Measurements from ENCODE around the gene PIGC.

The PIGC gene

DNA sequence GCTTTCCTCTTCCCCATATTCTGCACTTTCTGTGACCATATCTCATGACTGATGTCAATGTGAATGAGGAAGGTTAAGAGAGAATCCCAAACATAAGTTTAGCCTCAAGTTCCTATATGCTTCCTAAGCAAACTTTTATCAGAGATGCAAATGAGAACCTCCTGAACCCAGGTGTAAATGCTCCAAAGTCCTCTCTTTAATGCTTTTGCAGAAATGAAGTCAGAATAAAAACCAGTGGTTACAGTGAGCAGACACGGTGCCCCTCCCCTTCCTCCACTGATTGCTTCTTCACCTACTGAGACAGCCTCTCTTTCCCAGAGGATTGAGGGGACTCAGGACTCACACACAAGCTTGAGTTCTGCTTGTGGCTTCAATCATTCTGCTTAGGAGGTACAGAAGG lies 11.6 kb upstream of the PIGC start:
- H3K56ac ChIP-seq (ENCODE audit: low read length), result no peak overlapping the region
- no peaks in the 10 kb centered on the region for H3K4me1 ChIP-seq (ENCODE audit: control insufficient read depth, low read depth, low read length)
- H3K27ac ChIP-seq (ENCODE audit: low read depth, low read length), result no peak overlapping the region
- H4K5ac ChIP-seq (ENCODE audit: low read length), result no peak overlapping the region
- no peaks in the 10 kb centered on the region for H3K79me2 ChIP-seq (ENCODE audit: control insufficient read depth, insufficient read depth, low read length)
- no CpG with 5 or more reads among the region's 1 CpG for WGBS (ENCODE audit: extremely low coverage, insufficient coverage, low lambda C conversion rate)
- no peaks in the 10 kb centered on the region for H3K27me3 ChIP-seq (ENCODE audit: insufficient read depth, low read length, poor library complexity)
- no peak overlapping the region for H3K4me2 ChIP-seq (ENCODE audit: low read length)
- H3K4ac ChIP-seq (ENCODE audit: low read depth, low read length), result no peak overlapping the region
- DNase-seq, result no peak
- H3K79me1 ChIP-seq (ENCODE audit: low read length), result no peaks in the 10 kb centered on the region
- no peak overlapping the region for H3K23ac ChIP-seq (ENCODE audit: low read length)
- H4K8ac ChIP-seq (ENCODE audit: low read depth, low read length), result no peak overlapping the region
- H3K36me3 ChIP-seq (ENCODE audit: control insufficient read depth, insufficient read depth, low read length), result no peaks in the 10 kb centered on the region
- no peak overlapping the region for H3K18ac ChIP-seq (ENCODE audit: low read length)
- H2BK120ac ChIP-seq (ENCODE audit: low read depth, low read length), result no peak overlapping the region
- H3K4me3 ChIP-seq (ENCODE audit: low read length), result no peak overlapping the region
- no peak overlapping the region for H2AK5ac ChIP-seq (ENCODE audit: low read length)
- H2BK5ac ChIP-seq (ENCODE audit: low read length), result no peak overlapping the region
- H2BK15ac ChIP-seq (replicated peaks; ENCODE audit: low read depth), result no peak overlapping the region
- no peak overlapping the region for H3K9ac ChIP-seq (ENCODE audit: low read length)

DNA sequence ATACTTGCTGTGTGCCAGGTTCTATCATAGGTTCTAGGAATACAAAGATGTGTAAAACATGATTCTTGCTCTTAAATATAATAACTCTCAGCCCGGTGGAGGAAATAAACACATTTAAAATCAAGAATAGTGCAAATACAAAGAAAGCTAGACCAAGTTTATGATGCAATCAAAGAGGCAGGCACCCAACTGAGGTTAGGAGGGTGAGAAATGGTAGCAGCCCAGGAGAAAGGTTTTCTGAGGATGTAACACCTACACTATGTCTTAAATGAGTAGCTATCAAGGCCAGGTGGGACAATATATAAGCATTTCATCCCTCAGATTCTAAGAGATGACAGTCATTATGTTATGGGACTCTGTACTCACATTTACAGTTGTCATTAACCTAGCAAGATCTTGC lies 9.7 kb upstream of the PIGC start:
- Histone ChIP-seq H3K27ac (ENCODE audit: low read depth, low read length) (no peak overlapping the region), H3K4me3 (ENCODE audit: low read length) (no peak overlapping the region), H2BK5ac (ENCODE audit: low read length) (no peak overlapping the region), H3K79me2 (ENCODE audit: control insufficient read depth, insufficient read depth, low read length) (no peaks in the 10 kb centered on the region), H3K4me1 (ENCODE audit: control insufficient read depth, low read depth, low read length) (no peaks in the 10 kb centered on the region), H3K79me1 (ENCODE audit: low read length) (no peaks in the 10 kb centered on the region), H2BK15ac (replicated peaks; ENCODE audit: low read depth) (no peak overlapping the region), H3K56ac (ENCODE audit: low read length) (no peak overlapping the region), H3K4me2 (ENCODE audit: low read length) (no peak overlapping the region), H3K23ac (ENCODE audit: low read length) (no peak overlapping the region), H3K18ac (ENCODE audit: low read length) (no peak overlapping the region), H4K8ac (ENCODE audit: low read depth, low read length) (no peak overlapping the region), H3K9ac (ENCODE audit: low read length) (no peak overlapping the region), H2BK120ac (ENCODE audit: low read depth, low read length) (no peak overlapping the region), H2AK5ac (ENCODE audit: low read length) (no peak overlapping the region), H3K27me3 (ENCODE audit: insufficient read depth, low read length, poor library complexity) (no peaks in the 10 kb centered on the region), H3K4ac (ENCODE audit: low read depth, low read length) (no peak overlapping the region), H4K5ac (ENCODE audit: low read length) (no peak overlapping the region), H3K36me3 (ENCODE audit: control insufficient read depth, insufficient read depth, low read length) (no peaks in the 10 kb centered on the region)
- no peak for DNase-seq
- WGBS (ENCODE audit: extremely low coverage, insufficient coverage, low lambda C conversion rate), result no CpG with 5 or more reads among the region's 1 CpG

DNA sequence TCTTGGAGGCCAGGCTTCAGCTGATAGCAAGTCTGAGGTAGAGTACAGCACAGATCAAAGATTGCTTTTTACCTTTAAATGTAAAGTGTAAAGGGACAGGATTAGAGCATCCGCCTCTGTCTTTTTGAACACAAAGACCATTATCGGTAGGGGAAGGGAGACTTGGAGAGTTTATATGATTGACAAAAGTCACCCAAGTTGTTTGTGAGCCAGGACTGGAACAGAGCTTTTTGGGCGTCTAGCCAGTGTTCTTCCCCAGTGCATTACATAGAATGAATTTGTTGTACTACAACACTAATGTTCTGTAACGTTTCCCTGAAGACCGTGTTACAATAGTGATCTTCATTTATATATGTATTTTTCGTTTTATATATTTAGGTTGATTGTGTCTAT lies 9.3 kb upstream of the PIGC start:
- no peak overlapping the region for H3K18ac ChIP-seq (ENCODE audit: low read length)
- no peaks in the 10 kb centered on the region for H3K36me3 ChIP-seq (ENCODE audit: control insufficient read depth, insufficient read depth, low read length)
- WGBS (ENCODE audit: extremely low coverage, insufficient coverage, low lambda C conversion rate), result no CpG with 5 or more reads among the region's 6 CpGs
- H3K23ac ChIP-seq (ENCODE audit: low read length), result no peak overlapping the region
- H3K4me1 ChIP-seq (ENCODE audit: control insufficient read depth, low read depth, low read length), result no peaks in the 10 kb centered on the region
- H2BK120ac ChIP-seq (ENCODE audit: low read depth, low read length), result no peak overlapping the region
- H3K4me3 ChIP-seq (ENCODE audit: low read length), result no peak overlapping the region
- H3K4ac ChIP-seq (ENCODE audit: low read depth, low read length), result no peak overlapping the region
- no peak for DNase-seq
- H2BK15ac ChIP-seq (replicated peaks; ENCODE audit: low read depth), result no peak overlapping the region
- H3K79me2 ChIP-seq (ENCODE audit: control insufficient read depth, insufficient read depth, low read length), result no peaks in the 10 kb centered on the region
- H3K56ac ChIP-seq (ENCODE audit: low read length), result no peak overlapping the region
- no peak overlapping the region for H3K4me2 ChIP-seq (ENCODE audit: low read length)
- no peaks in the 10 kb centered on the region for H3K79me1 ChIP-seq (ENCODE audit: low read length)
- no peaks in the 10 kb centered on the region for H3K27me3 ChIP-seq (ENCODE audit: insufficient read depth, low read length, poor library complexity)
- no peak overlapping the region for H2AK5ac ChIP-seq (ENCODE audit: low read length)
- H4K5ac ChIP-seq (ENCODE audit: low read length), result no peak overlapping the region
- no peak overlapping the region for H2BK5ac ChIP-seq (ENCODE audit: low read length)
- no peak overlapping the region for H3K9ac ChIP-seq (ENCODE audit: low read length)
- no peak overlapping the region for H3K27ac ChIP-seq (ENCODE audit: low read depth, low read length)
- no peak overlapping the region for H4K8ac ChIP-seq (ENCODE audit: low read depth, low read length)

DNA sequence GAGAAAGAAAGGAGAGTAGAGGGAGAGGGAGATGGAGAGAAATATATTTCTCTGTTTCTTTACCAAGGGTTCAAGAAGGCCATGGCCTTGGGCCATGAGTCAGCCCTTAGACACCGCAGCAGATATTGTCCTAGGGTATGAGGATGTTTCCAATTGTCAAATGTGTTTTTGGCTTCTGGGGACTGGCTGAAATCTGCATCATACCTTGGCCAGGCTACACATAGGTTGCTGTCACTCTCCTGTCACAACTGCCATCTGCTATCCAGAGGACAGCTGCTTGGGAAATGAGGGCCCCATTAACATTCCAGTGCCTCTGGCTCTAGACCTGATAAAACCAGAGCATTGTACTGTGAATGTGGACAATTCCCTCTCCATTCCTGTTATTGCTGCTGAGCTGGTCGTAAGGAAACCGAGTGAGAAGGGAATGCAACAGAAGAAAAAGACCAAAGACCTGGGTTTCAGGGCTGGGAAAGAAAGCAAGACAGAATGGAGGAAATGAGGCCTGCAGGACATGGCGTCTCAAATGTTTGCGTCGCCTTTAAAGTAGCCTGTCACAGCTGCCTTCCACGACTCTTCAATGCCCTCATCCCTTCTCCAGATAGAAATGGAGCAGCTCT lies 8.8 kb upstream of the PIGC start:
- Histone ChIP-seq H3K9ac (ENCODE audit: low read length) (no peak overlapping the region), H2AK5ac (ENCODE audit: low read length) (no peak overlapping the region), H2BK120ac (ENCODE audit: low read depth, low read length) (no peak overlapping the region), H3K4me3 (ENCODE audit: low read length) (no peak overlapping the region), H2BK15ac (replicated peaks; ENCODE audit: low read depth) (no peak overlapping the region), H3K4me1 (ENCODE audit: control insufficient read depth, low read depth, low read length) (no peaks in the 10 kb centered on the region), H3K79me1 (ENCODE audit: low read length) (no peaks in the 10 kb centered on the region), H3K27ac (ENCODE audit: low read depth, low read length) (no peak overlapping the region), H3K4me2 (ENCODE audit: low read length) (no peak overlapping the region), H3K27me3 (ENCODE audit: insufficient read depth, low read length, poor library complexity) (no peaks in the 10 kb centered on the region), H2BK5ac (ENCODE audit: low read length) (no peak overlapping the region), H3K18ac (ENCODE audit: low read length) (no peak overlapping the region), H3K36me3 (ENCODE audit: control insufficient read depth, insufficient read depth, low read length) (no peaks in the 10 kb centered on the region), H3K4ac (ENCODE audit: low read depth, low read length) (no peak overlapping the region), H3K23ac (ENCODE audit: low read length) (no peak overlapping the region), H3K79me2 (ENCODE audit: control insufficient read depth, insufficient read depth, low read length) (no peaks in the 10 kb centered on the region), H4K5ac (ENCODE audit: low read length) (no peak overlapping the region), H4K8ac (ENCODE audit: low read depth, low read length) (no peak overlapping the region), H3K56ac (ENCODE audit: low read length) (no peak overlapping the region)
- no CpG with 5 or more reads among the region's 7 CpGs for WGBS (ENCODE audit: extremely low coverage, insufficient coverage, low lambda C conversion rate)
- no peak for DNase-seq

DNA sequence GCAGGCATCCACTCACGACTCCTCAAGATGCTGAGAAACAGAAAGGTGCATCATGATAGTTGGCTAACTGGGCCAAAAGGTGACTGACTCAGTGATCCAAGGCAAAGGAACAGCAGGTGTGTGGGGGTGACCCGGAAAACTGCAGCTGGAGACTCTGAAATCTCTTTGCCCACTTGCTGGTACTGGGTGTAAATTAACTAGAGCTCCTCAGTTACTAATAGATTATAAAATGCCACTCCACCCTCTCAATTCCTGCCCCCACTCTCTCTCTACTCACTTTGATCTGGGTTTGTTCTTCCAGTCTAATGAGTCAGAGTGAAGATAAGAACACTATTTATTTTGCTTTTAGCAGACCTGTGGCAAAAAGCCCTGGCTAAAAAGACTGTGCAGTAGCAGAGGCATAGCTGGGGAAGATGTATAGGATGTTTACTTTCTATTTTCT lies 7.2 kb upstream of the PIGC start:
- no peaks in the 10 kb centered on the region for H3K27me3 ChIP-seq (ENCODE audit: insufficient read depth, low read length, poor library complexity)
- H2BK15ac ChIP-seq (replicated peaks; ENCODE audit: low read depth), result no peak overlapping the region
- no peak overlapping the region for H3K56ac ChIP-seq (ENCODE audit: low read length)
- H3K4ac ChIP-seq (ENCODE audit: low read depth, low read length), result no peak overlapping the region
- no peaks in the 10 kb centered on the region for H3K79me2 ChIP-seq (ENCODE audit: control insufficient read depth, insufficient read depth, low read length)
- no CpG with 5 or more reads among the region's 2 CpGs for WGBS (ENCODE audit: extremely low coverage, insufficient coverage, low lambda C conversion rate)
- no peak overlapping the region for H3K9ac ChIP-seq (ENCODE audit: low read length)
- no peaks in the 10 kb centered on the region for H3K79me1 ChIP-seq (ENCODE audit: low read length)
- H4K5ac ChIP-seq (ENCODE audit: low read length), result no peak overlapping the region
- no peak overlapping the region for H3K23ac ChIP-seq (ENCODE audit: low read length)
- no peaks in the 10 kb centered on the region for H3K36me3 ChIP-seq (ENCODE audit: control insufficient read depth, insufficient read depth, low read length)
- no peak overlapping the region for H3K27ac ChIP-seq (ENCODE audit: low read depth, low read length)
- H2AK5ac ChIP-seq (ENCODE audit: low read length), result no peak overlapping the region
- no peak overlapping the region for H3K18ac ChIP-seq (ENCODE audit: low read length)
- H4K8ac ChIP-seq (ENCODE audit: low read depth, low read length), result no peak overlapping the region
- no peak overlapping the region for H3K4me2 ChIP-seq (ENCODE audit: low read length)
- no peaks in the 10 kb centered on the region for H3K4me1 ChIP-seq (ENCODE audit: control insufficient read depth, low read depth, low read length)
- DNase-seq, result no peak
- H2BK120ac ChIP-seq (ENCODE audit: low read depth, low read length), result no peak overlapping the region
- no peak overlapping the region for H3K4me3 ChIP-seq (ENCODE audit: low read length)
- no peak overlapping the region for H2BK5ac ChIP-seq (ENCODE audit: low read length)

DNA sequence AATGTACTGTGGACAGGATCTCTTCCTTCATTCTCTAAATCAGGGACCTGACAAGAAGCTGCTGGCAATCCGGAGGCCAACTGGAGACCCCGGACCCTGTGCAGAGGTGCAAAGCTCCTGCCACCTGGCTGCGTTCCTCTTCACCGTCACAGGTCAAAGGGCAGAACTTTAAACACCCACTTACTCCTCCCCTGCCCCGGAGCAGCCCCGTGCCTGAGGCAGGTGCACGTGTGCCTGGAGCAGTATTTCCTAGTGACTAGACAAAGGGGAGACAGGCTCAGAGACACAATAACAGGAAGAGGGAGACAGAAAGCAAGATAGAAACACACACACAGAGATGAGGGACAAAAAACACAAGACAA lies 6.6 kb upstream of the PIGC start:
- Histone ChIP-seq H3K9ac (ENCODE audit: low read length) (no peak overlapping the region), H3K4me2 (ENCODE audit: low read length) (no peak overlapping the region), H2BK120ac (ENCODE audit: low read depth, low read length) (no peak overlapping the region), H4K8ac (ENCODE audit: low read depth, low read length) (peak overlapping the region; percentile 43), H3K4me3 (ENCODE audit: low read length) (no peak overlapping the region), H4K5ac (ENCODE audit: low read length) (no peak overlapping the region), H3K18ac (ENCODE audit: low read length) (no peak overlapping the region), H3K36me3 (ENCODE audit: control insufficient read depth, insufficient read depth, low read length) (no peaks in the 10 kb centered on the region), H3K79me1 (ENCODE audit: low read length) (no peaks in the 10 kb centered on the region), H3K79me2 (ENCODE audit: control insufficient read depth, insufficient read depth, low read length) (no peaks in the 10 kb centered on the region), H3K27ac (ENCODE audit: low read depth, low read length) (no peak overlapping the region), H3K56ac (ENCODE audit: low read length) (no peak overlapping the region), H3K4me1 (ENCODE audit: control insufficient read depth, low read depth, low read length) (no peaks in the 10 kb centered on the region), H3K23ac (ENCODE audit: low read length) (no peak overlapping the region), H2BK5ac (ENCODE audit: low read length) (no peak overlapping the region), H3K4ac (ENCODE audit: low read depth, low read length) (no peak overlapping the region), H2BK15ac (replicated peaks; ENCODE audit: low read depth) (no peak overlapping the region), H2AK5ac (ENCODE audit: low read length) (no peak overlapping the region), H3K27me3 (ENCODE audit: insufficient read depth, low read length, poor library complexity) (no peaks in the 10 kb centered on the region)
- no peak for DNase-seq
- WGBS (ENCODE audit: extremely low coverage, insufficient coverage, low lambda C conversion rate), result no CpG with 5 or more reads among the region's 7 CpGs

Measured in mesendoderm (in vitro differentiated cells).